EH (cell line): ENCODE measurements around the gene ARFRP1.

Source experiments
- DNase-seq: peaks from one replicate; pipeline ENCODE4 v3.0.0-alpha.2; 2015; ENCODE audit warnings: low read depth

Gene ARFRP1

GRCh38 chr20:63690898-63691710 is 16.7 kb downstream of the ARFRP1 start:
- DNase-seq, result no peak

GRCh38 chr20:63690003-63690897 is 17.5 kb downstream of the ARFRP1 start:
- DNase-seq, result no peak

- no peak for DNase-seq
Measured at GRCh38 chr20:63689046-63690002, 18.5 kb downstream of the ARFRP1 start.

- DNase-seq, result no peak
Measured at GRCh38 chr20:63688228-63689045, 19.3 kb downstream of the ARFRP1 start.

- no peak for DNase-seq
Measured at GRCh38 chr20:63687419-63688178, 20.2 kb downstream of the ARFRP1 start.

GRCh38 chr20:63686492-63687321 is 21.1 kb downstream of the ARFRP1 start:
- peak; percentile 83 for DNase-seq

GRCh38 chr20:63686094-63686491 is 21.7 kb downstream of the ARFRP1 start:
- DNase-seq, result no peak

GRCh38 chr20:63685269-63686026 is 22.3 kb downstream of the ARFRP1 start:
- DNase-seq, result no peak

GRCh38 chr20:63682384-63683139 is 25.2 kb downstream of the ARFRP1 start:
- peak; percentile 99 for DNase-seq

GRCh38 chr20:63681609-63682142 is 26.1 kb downstream of the ARFRP1 start:
- no peak for DNase-seq

- no peak for DNase-seq
Measured at GRCh38 chr20:63680857-63681608, 26.7 kb downstream of the ARFRP1 start.

GRCh38 chr20:63680427-63680826 is 27.3 kb downstream of the ARFRP1 start:
- no peak for DNase-seq

- no peak for DNase-seq
Measured at GRCh38 chr20:63679799-63680305, 27.9 kb downstream of the ARFRP1 start.

GRCh38 chr20:63678667-63679465 is 28.9 kb downstream of the ARFRP1 start:
- no peak for DNase-seq

- no peak for DNase-seq
Measured at GRCh38 chr20:63678071-63678470, 29.7 kb downstream of the ARFRP1 start.
